GM12874 (cell line): Measurements from ENCODE around the gene MRAP2.

Source experiments
- CTCF ChIP-seq: IDR thresholded peaks from 2 replicates; pipeline ENCODE4 v1.5.1; 2011; ENCODE audit warnings: low read depth, mild to moderate bottlenecking, control low read depth, low read length, moderate library complexity; ENCODE audit not compliant: insufficient read depth

The MRAP2 gene

GRCh38 chr6:84018453-84019061 lies 15.0 kb upstream of the MRAP2 start:
- no peak for TF ChIP-seq CTCF

- no peak for TF ChIP-seq CTCF
Measured at GRCh38 chr6:84019141-84019841, 14.3 kb upstream of the MRAP2 start.

- no peak for TF ChIP-seq CTCF
Measured at GRCh38 chr6:84019842-84020211, 13.7 kb upstream of the MRAP2 start.

- TF ChIP-seq CTCF: no peak
Measured at GRCh38 chr6:84021625-84022024, 11.9 kb upstream of the MRAP2 start.

- TF ChIP-seq CTCF: no peak
Measured at GRCh38 chr6:84026721-84027164, 6.8 kb upstream of the MRAP2 start.

GRCh38 chr6:84027340-84028181 lies 6.0 kb upstream of the MRAP2 start:
- no peak for TF ChIP-seq CTCF

GRCh38 chr6:84028350-84028749 lies 5.2 kb upstream of the MRAP2 start:
- no peak for TF ChIP-seq CTCF
